GM12878 (cell line): ENCODE results near the gene ARHGEF7. TPM values are rescaled to one million over a fixed set of nuclear protein-coding genes. Genes with fewer than 3 reads are reported as not detected.

Experiments
- ATAC-seq: fragments of 200-7000 bp; cut with Tn5 transposase; 3 replicates; pipeline ENCODE4 v1.9.1; 2020; ENCODE audit warnings: mild to moderate bottlenecking, moderate library complexity
- BruUV-seq: library from RNA; stranded (reverse); fragments of 400-500 nt; replicated peaks from 2 replicates; lab custom pipeline; 2021; lab: Mats Ljungman, UMichigan
- CTCF ChIA-PET: fragments of 300-600 bp; sonication (Branson Sonifier 250); formaldehyde crosslinking; extraction: SDS; loops from one replicate; lab custom pipeline; 2021; ENCODE audit warnings: inconsistent platforms; lab: Yijun Ruan, JAX
- POLR2A ChIA-PET: fragments of 350-600 bp; formaldehyde crosslinking; extraction: SDS; loops from one replicate; lab custom pipeline; 2021; ENCODE audit warnings: inconsistent platforms; lab: Charles Lee
- RAD21 ChIA-PET: fragments of 300-600 bp; sonication (Branson Sonifier 250); formaldehyde crosslinking; loops from one replicate; lab custom pipeline; 2023; ENCODE audit warnings: antibody characterized with exemption; ENCODE audit not compliant: unreplicated experiment; lab: Charles Lee
- SMC1A ChIA-PET: fragments of 300-600 bp; sonication (Branson Sonifier 250); formaldehyde crosslinking; loops from one replicate; lab custom pipeline; 2023; ENCODE audit not compliant: unreplicated experiment, uncharacterized antibody; lab: Charles Lee
- DNase-seq: peaks from one replicate; pipeline ENCODE4 v3.0.0-alpha.2; 2011; ENCODE audit warnings: low read depth, low spot score
- FAIRE-seq: peaks from 3 replicates; lab custom pipeline; 2011; peaks lifted over from hg19 to GRCh38; lab: Jason Lieb, UNC
- H2AFZ ChIP-seq: 2 replicates; pipeline ENCODE4 v1.6.0; 2011; ENCODE audit warnings: low read depth, low read length, control low read depth; ENCODE audit not compliant: control insufficient read depth
- H3K27ac ChIP-seq: 2 replicates; pipeline ENCODE4 v1.5.1; 2011; ENCODE audit warnings: control low read depth; ENCODE audit not compliant: control insufficient read depth, insufficient read depth
- H3K27me3 ChIP-seq, 2 experiments: replicated peaks in 1 of 2; 2 replicates each; pipeline versions ENCODE4 v1.6.0 to v1.6.1; 2011; ENCODE audit warnings: low read length in 1 of 2; ENCODE audit not compliant: control insufficient read depth in 2 of 2, insufficient read depth in 2 of 2
- H3K36me3 ChIP-seq, 2 experiments: 2 replicates each; pipeline ENCODE4 v1.5.1; 2011; ENCODE audit warnings: low read length in 1 of 2; ENCODE audit not compliant: control insufficient read depth in 2 of 2, insufficient read depth in 2 of 2
- H3K4me1 ChIP-seq: 2 replicates; pipeline ENCODE4 v1.6.1; 2011; ENCODE audit warnings: mild to moderate bottlenecking, low read length, moderate library complexity, mixed read lengths; ENCODE audit not compliant: control insufficient read depth, insufficient read depth
- H3K4me2 ChIP-seq: 2 replicates; pipeline ENCODE4 v1.6.0; 2011; ENCODE audit warnings: control low read depth; ENCODE audit not compliant: control insufficient read depth, insufficient read depth
- H3K4me3 ChIP-seq: fragments of 200-600 bp; sonication (generic); 2 replicates; pipeline ENCODE4 v1.5.1; 2016
- H3K79me2 ChIP-seq: 2 replicates; pipeline ENCODE4 v1.6.0; 2011; ENCODE audit warnings: low read length; ENCODE audit not compliant: control insufficient read depth, insufficient read depth
- H3K9ac ChIP-seq: 2 replicates; pipeline ENCODE4 v1.8.0; 2011; ENCODE audit warnings: low read length, control low read depth, mixed read lengths; ENCODE audit not compliant: control insufficient read depth, insufficient read depth
- H3K9me3 ChIP-seq: replicated peaks from 3 replicates; pipeline ENCODE4 v1.5.1; 2011; ENCODE audit warnings: mild to moderate bottlenecking, low read length; ENCODE audit not compliant: control insufficient read depth, insufficient read depth
- H4K20me1 ChIP-seq: 2 replicates; pipeline ENCODE4 v1.6.0; 2011; ENCODE audit not compliant: control insufficient read depth, insufficient read depth
- HSF1 ChIP-seq: fragments of 150-350 bp; IDR thresholded peaks from 2 replicates; pipeline ENCODE4 v1.6.1; 2014; ENCODE audit warnings: mild to moderate bottlenecking, low read depth, low read length
- MYB ChIP-seq: fragments of 150-350 bp; IDR thresholded peaks from 2 replicates; pipeline ENCODE4 v1.6.1; 2014; ENCODE audit warnings: mild to moderate bottlenecking, low read depth, low read length, borderline replicate concordance
- SREBF2 ChIP-seq: IDR thresholded peaks from 2 replicates; pipeline ENCODE4 v1.6.1; 2012; ENCODE audit warnings: mild to moderate bottlenecking, low read length
- USF2 ChIP-seq: IDR thresholded peaks from 2 replicates; pipeline ENCODE4 v1.6.1; 2011; ENCODE audit warnings: low read depth, low read length, improper control_type of control experiment, borderline replicate concordance
- WGBS: methylation state at CpG from one replicate; pipeline ENCODE4 v1.1.6; 2016; ENCODE audit warnings: low lambda C conversion rate; ENCODE audit not compliant: insufficient replicate concordance, insufficient coverage; ENCODE audit errors: missing lambda C conversion rate; 5-methylcytosine and 5-hydroxymethylcytosine counted together
- in situ Hi-C: fragments of 300-500 bp; cut with MboI; formaldehyde crosslinking; loops from 9 replicates; pipeline ENCODE4 v1.14.3; 2018; ENCODE audit warnings: mixed read lengths
- intact Hi-C: fragments of 100-400 bp; cut with micrococcal nuclease; formaldehyde crosslinking; loops from one replicate; pipeline ENCODE4 v1.14.2; 2022; ENCODE audit not compliant: unreplicated experiment
- polyA plus RNA-seq, 11 experiments: library from polyadenylated mRNA; depleted of rRNA in 4 of 11; unstranded in 6 of 11; stranded (reverse) in 5 of 11; fragments of >200 nt; fragmentation: Nextera tagmentation in 4 of 11; fragmentation: Illumina TruSeq in 1 of 11; extraction: Ambion mirVana in 4 of 11; extraction: Trizol in 1 of 11; gene quantifications; 1 replicate in 1 of 11; 2 replicates in 10 of 11; pipeline versions ENCODE4 v1.2.1 to v1.2.3, GENCODE V29; 2011 to 2016; ENCODE audit warnings: inconsistent platforms in 2 of 11, missing spikeins in 2 of 11, low read depth in 1 of 11
- total RNA-seq, 4 experiments: library from RNA; depleted of rRNA in 3 of 4; stranded (reverse); fragments of >200 nt in 3 of 4; fragmentation: Illumina TruSeq in 1 of 4; extraction: Trizol in 1 of 4; gene quantifications; 2 replicates each; pipeline versions ENCODE4 v1.2.1 to v1.2.3, GENCODE V29; 2013 to 2021
- TF ChIP-seq, protein P1 (sequence below): fragments of 450-650 bp; formaldehyde crosslinking; IDR thresholded peaks from 2 replicates; pipeline ENCODE4 v1.5.0; 2022; ENCODE audit warnings: mild to moderate bottlenecking, missing genetic modification characterization
- TF ChIP-seq, protein P2 (sequence below): fragments of 450-650 bp; IDR thresholded peaks from 2 replicates; pipeline ENCODE4 v1.6.1; 2018; ENCODE audit warnings: mild to moderate bottlenecking, low read depth, moderate library complexity; ENCODE audit not compliant: partially characterized antibody

ARHGEF7 gene
- total and polyA plus RNA-seq, 10 of the 15 experiments (the other 5 are each of a cell fraction or from before 2014, with no cell fraction given), result 4.7 to 65.5 (median 36.6) TPM

DNA sequence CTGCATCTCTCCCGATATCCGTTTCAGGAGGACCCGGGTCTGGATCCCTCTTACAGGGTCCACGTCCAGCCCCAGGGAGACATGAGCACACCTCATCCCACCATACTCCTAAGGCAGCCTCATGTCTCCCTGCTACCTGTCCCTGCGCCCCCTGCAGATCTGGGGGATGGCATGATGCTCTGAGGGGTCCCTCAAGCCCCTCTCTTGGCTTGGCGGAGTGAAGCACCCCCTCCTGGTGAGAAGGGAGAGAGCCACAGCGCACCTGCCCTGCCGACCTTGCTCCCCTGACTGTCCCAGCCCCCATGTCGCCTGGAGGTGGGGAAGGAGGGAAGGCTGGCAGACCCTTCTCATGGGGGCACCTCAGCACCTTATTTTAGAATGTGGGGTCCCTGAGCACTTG, 21.5 kb upstream of the ARHGEF7 start:
- CTCF ChIA-PET, result no interaction called here
- Histone ChIP-seq H3K79me2 (no peaks in the 10 kb centered on the region), H3K4me1 (no peaks in the 10 kb centered on the region), H3K9ac (no peak overlapping the region), H3K9me3 (no peaks in the 10 kb centered on the region), H3K27ac (no peak overlapping the region), H3K27me3 (no peaks in the 10 kb centered on the region; a peak in 3 of 4 replicates), H4K20me1 (no peaks in the 10 kb centered on the region), H3K4me2 (no peak overlapping the region), H2AFZ (no peak overlapping the region), H3K4me3 (no peak overlapping the region), H3K36me3 (no peaks in the 10 kb centered on the region)
- RAD21 ChIA-PET, result no interaction called here
- DNase-seq (no peak), ATAC-seq (no peak), FAIRE-seq (no peak)
- TF ChIP-seq HSF1 (no peak), SREBF2 (no peak), USF2 (no peak), MYB (no peak)
- TF ChIP-seq, protein P1, sequence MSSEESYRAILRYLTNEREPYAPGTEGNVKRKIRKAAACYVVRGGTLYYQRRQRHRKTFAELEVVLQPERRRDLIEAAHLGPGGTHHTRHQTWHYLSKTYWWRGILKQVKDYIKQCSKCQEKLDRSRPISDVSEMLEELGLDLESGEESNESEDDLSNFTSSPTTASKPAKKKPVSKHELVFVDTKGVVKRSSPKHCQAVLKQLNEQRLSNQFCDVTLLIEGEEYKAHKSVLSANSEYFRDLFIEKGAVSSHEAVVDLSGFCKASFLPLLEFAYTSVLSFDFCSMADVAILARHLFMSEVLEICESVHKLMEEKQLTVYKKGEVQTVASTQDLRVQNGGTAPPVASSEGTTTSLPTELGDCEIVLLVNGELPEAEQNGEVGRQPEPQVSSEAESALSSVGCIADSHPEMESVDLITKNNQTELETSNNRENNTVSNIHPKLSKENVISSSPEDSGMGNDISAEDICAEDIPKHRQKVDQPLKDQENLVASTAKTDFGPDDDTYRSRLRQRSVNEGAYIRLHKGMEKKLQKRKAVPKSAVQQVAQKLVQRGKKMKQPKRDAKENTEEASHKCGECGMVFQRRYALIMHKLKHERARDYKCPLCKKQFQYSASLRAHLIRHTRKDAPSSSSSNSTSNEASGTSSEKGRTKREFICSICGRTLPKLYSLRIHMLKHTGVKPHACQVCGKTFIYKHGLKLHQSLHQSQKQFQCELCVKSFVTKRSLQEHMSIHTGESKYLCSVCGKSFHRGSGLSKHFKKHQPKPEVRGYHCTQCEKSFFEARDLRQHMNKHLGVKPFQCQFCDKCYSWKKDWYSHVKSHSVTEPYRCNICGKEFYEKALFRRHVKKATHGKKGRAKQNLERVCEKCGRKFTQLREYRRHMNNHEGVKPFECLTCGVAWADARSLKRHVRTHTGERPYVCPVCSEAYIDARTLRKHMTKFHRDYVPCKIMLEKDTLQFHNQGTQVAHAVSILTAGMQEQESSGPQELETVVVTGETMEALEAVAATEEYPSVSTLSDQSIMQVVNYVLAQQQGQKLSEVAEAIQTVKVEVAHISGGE, result no peak
- TF ChIP-seq, protein P2, sequence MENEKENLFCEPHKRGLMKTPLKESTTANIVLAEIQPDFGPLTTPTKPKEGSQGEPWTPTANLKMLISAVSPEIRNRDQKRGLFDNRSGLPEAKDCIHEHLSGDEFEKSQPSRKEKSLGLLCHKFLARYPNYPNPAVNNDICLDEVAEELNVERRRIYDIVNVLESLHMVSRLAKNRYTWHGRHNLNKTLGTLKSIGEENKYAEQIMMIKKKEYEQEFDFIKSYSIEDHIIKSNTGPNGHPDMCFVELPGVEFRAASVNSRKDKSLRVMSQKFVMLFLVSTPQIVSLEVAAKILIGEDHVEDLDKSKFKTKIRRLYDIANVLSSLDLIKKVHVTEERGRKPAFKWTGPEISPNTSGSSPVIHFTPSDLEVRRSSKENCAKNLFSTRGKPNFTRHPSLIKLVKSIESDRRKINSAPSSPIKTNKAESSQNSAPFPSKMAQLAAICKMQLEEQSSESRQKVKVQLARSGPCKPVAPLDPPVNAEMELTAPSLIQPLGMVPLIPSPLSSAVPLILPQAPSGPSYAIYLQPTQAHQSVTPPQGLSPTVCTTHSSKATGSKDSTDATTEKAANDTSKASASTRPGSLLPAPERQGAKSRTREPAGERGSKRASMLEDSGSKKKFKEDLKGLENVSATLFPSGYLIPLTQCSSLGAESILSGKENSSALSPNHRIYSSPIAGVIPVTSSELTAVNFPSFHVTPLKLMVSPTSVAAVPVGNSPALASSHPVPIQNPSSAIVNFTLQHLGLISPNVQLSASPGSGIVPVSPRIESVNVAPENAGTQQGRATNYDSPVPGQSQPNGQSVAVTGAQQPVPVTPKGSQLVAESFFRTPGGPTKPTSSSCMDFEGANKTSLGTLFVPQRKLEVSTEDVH, result no peak
- SMC1A ChIA-PET, result no interaction called here
- in situ Hi-C loops (loop anchor here (25.0 kb wide), 1 partner anchor 1344 kb away; no protein-coding TSS in a partner anchor), intact Hi-C loops (no loop called here)
- POLR2A ChIA-PET, result no interaction called here
- 36% methylated on average over 9 of the region's 9 CpGs for WGBS
- BruUV-seq, result no TSS peak
